GM23338 (cell line): ENCODE results near the gene TNFAIP6. TPM values are rescaled to one million over a fixed set of nuclear protein-coding genes. Genes with fewer than 3 reads are reported as not detected.

Source experiments
- ATAC-seq: fragments of 200-7000 bp; cut with Tn5 transposase; 3 replicates; pipeline ENCODE4 v1.9.1; 2020
- DNase-seq: peaks from one replicate; pipeline ENCODE4 v3.0.0-alpha.2; 2015; ENCODE audit warnings: low spot score
- H2AFZ ChIP-seq: fragments of 200-600 bp; sonication (generic); 2 replicates; pipeline ENCODE4 v1.8.0; 2016; ENCODE audit warnings: antibody characterized with exemption, mild to moderate bottlenecking, moderate library complexity
- H3F3A ChIP-seq: fragments of 200-600 bp; sonication (generic); replicated peaks from 2 replicates; pipeline ENCODE4 v1.8.0; 2017; ENCODE audit warnings: antibody characterized with exemption, mixed run types, low read depth
- H3K27ac ChIP-seq: fragments of 200-600 bp; sonication (generic); 2 replicates; pipeline ENCODE4 v1.6.1; 2016; ENCODE audit warnings: low read depth
- H3K27me3 ChIP-seq: fragments of 200-600 bp; sonication (generic); 2 replicates; pipeline ENCODE4 v1.8.0; 2016; ENCODE audit warnings: mild to moderate bottlenecking, mixed run types, moderate library complexity; ENCODE audit not compliant: insufficient read depth
- H3K36me3 ChIP-seq: fragments of 200-600 bp; sonication (generic); 2 replicates; pipeline ENCODE4 v1.8.0; 2016; ENCODE audit warnings: mild to moderate bottlenecking; ENCODE audit not compliant: insufficient read depth
- H3K4me1 ChIP-seq: fragments of 200-600 bp; sonication (generic); 2 replicates; pipeline ENCODE4 v1.8.0; 2016; ENCODE audit warnings: mild to moderate bottlenecking, moderate library complexity; ENCODE audit not compliant: insufficient read depth
- H3K4me2 ChIP-seq: fragments of 200-600 bp; sonication (generic); 2 replicates; pipeline ENCODE4 v1.7.1; 2017; ENCODE audit warnings: mixed run types
- H3K4me3 ChIP-seq: fragments of 200-600 bp; sonication (generic); 2 replicates; pipeline ENCODE4 v1.6.1; 2016; ENCODE audit warnings: mixed run types
- H3K79me2 ChIP-seq: fragments of 200-600 bp; sonication (generic); replicated peaks from 2 replicates; pipeline ENCODE4 v1.8.0; 2017; ENCODE audit warnings: mild to moderate bottlenecking; ENCODE audit not compliant: insufficient read depth
- H3K9me2 ChIP-seq: fragments of 200-600 bp; sonication (generic); 2 replicates; pipeline ENCODE4 v1.8.0; 2017; ENCODE audit not compliant: insufficient read depth
- H4K20me1 ChIP-seq: fragments of 200-600 bp; sonication (generic); replicated peaks from 2 replicates; pipeline ENCODE4 v1.8.0; 2017; ENCODE audit warnings: mild to moderate bottlenecking; ENCODE audit not compliant: insufficient read depth
- H3K27ac Mint-ChIP-seq: 2 replicates; pipeline ENCODE4 v1.8.0; 2020; ENCODE audit warnings: inconsistent platforms, mild to moderate bottlenecking, moderate library complexity, mixed read lengths
- H3K27me3 Mint-ChIP-seq: 3 replicates; pipeline ENCODE4 v1.8.0; 2022; ENCODE audit warnings: low read depth, mild to moderate bottlenecking, moderate library complexity, mixed read lengths, inconsistent platforms; ENCODE audit not compliant: insufficient read depth, poor library complexity
- H3K36me3 Mint-ChIP-seq: 3 replicates; pipeline ENCODE4 v1.8.0; 2021; ENCODE audit warnings: low read depth, mild to moderate bottlenecking, inconsistent platforms, moderate library complexity, mixed read lengths
- H3K4me1 Mint-ChIP-seq: 3 replicates; pipeline ENCODE4 v1.8.0; 2020; ENCODE audit warnings: mild to moderate bottlenecking, inconsistent platforms, mixed read lengths
- H3K4me3 Mint-ChIP-seq: 3 replicates; pipeline ENCODE4 v1.8.0; 2021; ENCODE audit warnings: moderate library complexity, mild to moderate bottlenecking, inconsistent platforms, mixed read lengths
- H3K9me3 Mint-ChIP-seq: 3 replicates; pipeline ENCODE4 v1.8.0; 2020; ENCODE audit warnings: moderate library complexity, mild to moderate bottlenecking, inconsistent platforms, mixed read lengths
- CREB1 ChIP-seq: fragments of 250-450 bp; sonication (Bioruptor Pico); IDR thresholded peaks from 2 replicates; pipeline ENCODE4 v1.5.0; 2020; ENCODE audit warnings: low read depth, mild to moderate bottlenecking, moderate library complexity
- EZH2 ChIP-seq: fragments of 200-600 bp; sonication (generic); IDR thresholded peaks from one replicate; pipeline ENCODE4 v1.8.0; 2017; ENCODE audit warnings: antibody characterized with exemption, mild to moderate bottlenecking, low read depth; ENCODE audit not compliant: unreplicated experiment
- EZH2phosphoT487 ChIP-seq: fragments of 200-600 bp; sonication (generic); IDR thresholded peaks from one replicate; pipeline ENCODE4 v1.8.1; 2018; ENCODE audit warnings: antibody characterized with exemption; ENCODE audit not compliant: unreplicated experiment
- JUNB ChIP-seq: IDR thresholded peaks from one replicate; pipeline ENCODE4 v1.6.1; 2016; ENCODE audit warnings: antibody characterized with exemption; ENCODE audit not compliant: unreplicated experiment
- NANOG ChIP-seq: IDR thresholded peaks from 2 replicates; pipeline ENCODE4 v1.6.1; 2016; ENCODE audit warnings: antibody characterized with exemption, borderline replicate concordance
- POLR2AphosphoS5 ChIP-seq: IDR thresholded peaks from 2 replicates; pipeline ENCODE4 v1.6.1; 2016; ENCODE audit warnings: antibody characterized with exemption, low read depth
- STAT1 ChIP-seq: IDR thresholded peaks from one replicate; pipeline ENCODE4 v1.6.1; 2016; ENCODE audit warnings: antibody characterized with exemption; ENCODE audit not compliant: unreplicated experiment
- ZNF114 ChIP-seq: fragments of 250-450 bp; sonication (Bioruptor Pico); IDR thresholded peaks from 2 replicates; pipeline ENCODE4 v1.5.0; 2020; ENCODE audit warnings: mild to moderate bottlenecking, moderate library complexity
- ZNF331 ChIP-seq: fragments of 250-450 bp; sonication (Bioruptor Pico); IDR thresholded peaks from 2 replicates; pipeline ENCODE4 v1.5.0; 2020; ENCODE audit warnings: low read depth, mild to moderate bottlenecking, moderate library complexity
- polyA plus RNA-seq: library from polyadenylated mRNA; unstranded; fragments of >200 nt; fragmentation: Nextera tagmentation; extraction: Ambion mirVana; gene quantifications from 2 replicates; pipeline ENCODE4 v1.2.1, GENCODE V29; 2016
- total RNA-seq: library from RNA; depleted of rRNA; stranded (reverse); fragments of >200 nt; shearing (Covaris generic); gene quantifications from 2 replicates; pipeline ENCODE4 v1.2.3, GENCODE V29; 2014
- TF ChIP-seq, protein P1 (sequence below), 2 experiments: fragments of 200-600 bp in 1 of 2; sonication (generic) in 1 of 2; conservative IDR thresholded peaks; 2 replicates each; pipeline versions ENCODE4 v1.5.1 to v1.6.1; 2016 to 2017; ENCODE audit warnings: antibody characterized with exemption in 2 of 2, low read depth in 2 of 2, mild to moderate bottlenecking in 2 of 2, moderate library complexity in 1 of 2
- TF ChIP-seq, protein P2 (sequence below): IDR thresholded peaks from one replicate; pipeline ENCODE4 v1.6.1; 2018; ENCODE audit warnings: antibody characterized with exemption; ENCODE audit not compliant: unreplicated experiment
- TF ChIP-seq, protein P3 (sequence below): fragments of 250-450 bp; sonication (Bioruptor Pico); IDR thresholded peaks from 2 replicates; pipeline ENCODE4 v1.5.0; 2020; ENCODE audit warnings: mild to moderate bottlenecking, moderate library complexity
- TF ChIP-seq, protein P4 (sequence below): IDR thresholded peaks from 2 replicates; pipeline ENCODE4 v1.6.1; 2016; ENCODE audit warnings: antibody characterized with exemption

The TNFAIP6 gene
- total and polyA plus RNA-seq, 2 experiments from 2014 or later: 2.9 to 6.1 TPM

DNA sequence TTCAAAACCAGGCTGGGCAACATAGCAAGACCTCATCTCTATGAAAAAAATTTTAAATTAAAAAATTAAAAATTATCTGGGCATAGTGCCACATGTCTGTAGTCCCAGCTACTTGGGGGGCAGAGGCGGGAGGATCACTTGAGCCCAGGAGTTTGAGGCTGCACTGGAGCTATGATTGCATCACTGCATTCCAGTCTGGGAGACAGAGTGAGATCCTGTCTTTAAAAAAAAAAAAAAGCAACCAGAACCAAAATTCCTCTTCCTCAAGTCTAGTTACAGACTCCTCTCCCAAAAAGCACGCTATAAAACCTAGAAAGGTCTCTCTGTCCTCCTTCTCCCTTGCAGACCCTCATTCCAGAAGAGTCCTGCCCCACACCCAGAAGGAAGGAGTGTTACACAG, 23.9 kb downstream of the TNFAIP6 start:
- no peak overlapping the region for H3K4me3 Mint-ChIP-seq
- no peaks in the 10 kb centered on the region for H3K27me3 ChIP-seq
- no peaks in the 10 kb centered on the region for H3K79me2 ChIP-seq
- no peaks in the 10 kb centered on the region for H3K36me3 ChIP-seq
- no peaks in the 10 kb centered on the region for H3F3A ChIP-seq
- H3K4me1 Mint-ChIP-seq: no peaks in the 10 kb centered on the region
- H2AFZ ChIP-seq: no peak overlapping the region; the same call in 1 of the 2 replicates
- no peaks in the 10 kb centered on the region for H4K20me1 ChIP-seq
- 0 out of 3 replicates have a peak, but pooled peaks cover 3% of the 10 kb centered on the region for H3K9me3 Mint-ChIP-seq
- no peak overlapping the region for H3K27ac ChIP-seq
- TF ChIP-seq, protein P1, sequence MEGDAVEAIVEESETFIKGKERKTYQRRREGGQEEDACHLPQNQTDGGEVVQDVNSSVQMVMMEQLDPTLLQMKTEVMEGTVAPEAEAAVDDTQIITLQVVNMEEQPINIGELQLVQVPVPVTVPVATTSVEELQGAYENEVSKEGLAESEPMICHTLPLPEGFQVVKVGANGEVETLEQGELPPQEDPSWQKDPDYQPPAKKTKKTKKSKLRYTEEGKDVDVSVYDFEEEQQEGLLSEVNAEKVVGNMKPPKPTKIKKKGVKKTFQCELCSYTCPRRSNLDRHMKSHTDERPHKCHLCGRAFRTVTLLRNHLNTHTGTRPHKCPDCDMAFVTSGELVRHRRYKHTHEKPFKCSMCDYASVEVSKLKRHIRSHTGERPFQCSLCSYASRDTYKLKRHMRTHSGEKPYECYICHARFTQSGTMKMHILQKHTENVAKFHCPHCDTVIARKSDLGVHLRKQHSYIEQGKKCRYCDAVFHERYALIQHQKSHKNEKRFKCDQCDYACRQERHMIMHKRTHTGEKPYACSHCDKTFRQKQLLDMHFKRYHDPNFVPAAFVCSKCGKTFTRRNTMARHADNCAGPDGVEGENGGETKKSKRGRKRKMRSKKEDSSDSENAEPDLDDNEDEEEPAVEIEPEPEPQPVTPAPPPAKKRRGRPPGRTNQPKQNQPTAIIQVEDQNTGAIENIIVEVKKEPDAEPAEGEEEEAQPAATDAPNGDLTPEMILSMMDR (conservative IDR thresholded peaks at IDR 0.05; ENCODE audit: low read depth in 2 of 2): no peak
- no peak for TF ChIP-seq NANOG
- TF ChIP-seq, protein P2, sequence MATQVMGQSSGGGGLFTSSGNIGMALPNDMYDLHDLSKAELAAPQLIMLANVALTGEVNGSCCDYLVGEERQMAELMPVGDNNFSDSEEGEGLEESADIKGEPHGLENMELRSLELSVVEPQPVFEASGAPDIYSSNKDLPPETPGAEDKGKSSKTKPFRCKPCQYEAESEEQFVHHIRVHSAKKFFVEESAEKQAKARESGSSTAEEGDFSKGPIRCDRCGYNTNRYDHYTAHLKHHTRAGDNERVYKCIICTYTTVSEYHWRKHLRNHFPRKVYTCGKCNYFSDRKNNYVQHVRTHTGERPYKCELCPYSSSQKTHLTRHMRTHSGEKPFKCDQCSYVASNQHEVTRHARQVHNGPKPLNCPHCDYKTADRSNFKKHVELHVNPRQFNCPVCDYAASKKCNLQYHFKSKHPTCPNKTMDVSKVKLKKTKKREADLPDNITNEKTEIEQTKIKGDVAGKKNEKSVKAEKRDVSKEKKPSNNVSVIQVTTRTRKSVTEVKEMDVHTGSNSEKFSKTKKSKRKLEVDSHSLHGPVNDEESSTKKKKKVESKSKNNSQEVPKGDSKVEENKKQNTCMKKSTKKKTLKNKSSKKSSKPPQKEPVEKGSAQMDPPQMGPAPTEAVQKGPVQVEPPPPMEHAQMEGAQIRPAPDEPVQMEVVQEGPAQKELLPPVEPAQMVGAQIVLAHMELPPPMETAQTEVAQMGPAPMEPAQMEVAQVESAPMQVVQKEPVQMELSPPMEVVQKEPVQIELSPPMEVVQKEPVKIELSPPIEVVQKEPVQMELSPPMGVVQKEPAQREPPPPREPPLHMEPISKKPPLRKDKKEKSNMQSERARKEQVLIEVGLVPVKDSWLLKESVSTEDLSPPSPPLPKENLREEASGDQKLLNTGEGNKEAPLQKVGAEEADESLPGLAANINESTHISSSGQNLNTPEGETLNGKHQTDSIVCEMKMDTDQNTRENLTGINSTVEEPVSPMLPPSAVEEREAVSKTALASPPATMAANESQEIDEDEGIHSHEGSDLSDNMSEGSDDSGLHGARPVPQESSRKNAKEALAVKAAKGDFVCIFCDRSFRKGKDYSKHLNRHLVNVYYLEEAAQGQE: no peak
- TF ChIP-seq EZH2: no peak
- no peak for TF ChIP-seq STAT1
- TF ChIP-seq, protein P3, sequence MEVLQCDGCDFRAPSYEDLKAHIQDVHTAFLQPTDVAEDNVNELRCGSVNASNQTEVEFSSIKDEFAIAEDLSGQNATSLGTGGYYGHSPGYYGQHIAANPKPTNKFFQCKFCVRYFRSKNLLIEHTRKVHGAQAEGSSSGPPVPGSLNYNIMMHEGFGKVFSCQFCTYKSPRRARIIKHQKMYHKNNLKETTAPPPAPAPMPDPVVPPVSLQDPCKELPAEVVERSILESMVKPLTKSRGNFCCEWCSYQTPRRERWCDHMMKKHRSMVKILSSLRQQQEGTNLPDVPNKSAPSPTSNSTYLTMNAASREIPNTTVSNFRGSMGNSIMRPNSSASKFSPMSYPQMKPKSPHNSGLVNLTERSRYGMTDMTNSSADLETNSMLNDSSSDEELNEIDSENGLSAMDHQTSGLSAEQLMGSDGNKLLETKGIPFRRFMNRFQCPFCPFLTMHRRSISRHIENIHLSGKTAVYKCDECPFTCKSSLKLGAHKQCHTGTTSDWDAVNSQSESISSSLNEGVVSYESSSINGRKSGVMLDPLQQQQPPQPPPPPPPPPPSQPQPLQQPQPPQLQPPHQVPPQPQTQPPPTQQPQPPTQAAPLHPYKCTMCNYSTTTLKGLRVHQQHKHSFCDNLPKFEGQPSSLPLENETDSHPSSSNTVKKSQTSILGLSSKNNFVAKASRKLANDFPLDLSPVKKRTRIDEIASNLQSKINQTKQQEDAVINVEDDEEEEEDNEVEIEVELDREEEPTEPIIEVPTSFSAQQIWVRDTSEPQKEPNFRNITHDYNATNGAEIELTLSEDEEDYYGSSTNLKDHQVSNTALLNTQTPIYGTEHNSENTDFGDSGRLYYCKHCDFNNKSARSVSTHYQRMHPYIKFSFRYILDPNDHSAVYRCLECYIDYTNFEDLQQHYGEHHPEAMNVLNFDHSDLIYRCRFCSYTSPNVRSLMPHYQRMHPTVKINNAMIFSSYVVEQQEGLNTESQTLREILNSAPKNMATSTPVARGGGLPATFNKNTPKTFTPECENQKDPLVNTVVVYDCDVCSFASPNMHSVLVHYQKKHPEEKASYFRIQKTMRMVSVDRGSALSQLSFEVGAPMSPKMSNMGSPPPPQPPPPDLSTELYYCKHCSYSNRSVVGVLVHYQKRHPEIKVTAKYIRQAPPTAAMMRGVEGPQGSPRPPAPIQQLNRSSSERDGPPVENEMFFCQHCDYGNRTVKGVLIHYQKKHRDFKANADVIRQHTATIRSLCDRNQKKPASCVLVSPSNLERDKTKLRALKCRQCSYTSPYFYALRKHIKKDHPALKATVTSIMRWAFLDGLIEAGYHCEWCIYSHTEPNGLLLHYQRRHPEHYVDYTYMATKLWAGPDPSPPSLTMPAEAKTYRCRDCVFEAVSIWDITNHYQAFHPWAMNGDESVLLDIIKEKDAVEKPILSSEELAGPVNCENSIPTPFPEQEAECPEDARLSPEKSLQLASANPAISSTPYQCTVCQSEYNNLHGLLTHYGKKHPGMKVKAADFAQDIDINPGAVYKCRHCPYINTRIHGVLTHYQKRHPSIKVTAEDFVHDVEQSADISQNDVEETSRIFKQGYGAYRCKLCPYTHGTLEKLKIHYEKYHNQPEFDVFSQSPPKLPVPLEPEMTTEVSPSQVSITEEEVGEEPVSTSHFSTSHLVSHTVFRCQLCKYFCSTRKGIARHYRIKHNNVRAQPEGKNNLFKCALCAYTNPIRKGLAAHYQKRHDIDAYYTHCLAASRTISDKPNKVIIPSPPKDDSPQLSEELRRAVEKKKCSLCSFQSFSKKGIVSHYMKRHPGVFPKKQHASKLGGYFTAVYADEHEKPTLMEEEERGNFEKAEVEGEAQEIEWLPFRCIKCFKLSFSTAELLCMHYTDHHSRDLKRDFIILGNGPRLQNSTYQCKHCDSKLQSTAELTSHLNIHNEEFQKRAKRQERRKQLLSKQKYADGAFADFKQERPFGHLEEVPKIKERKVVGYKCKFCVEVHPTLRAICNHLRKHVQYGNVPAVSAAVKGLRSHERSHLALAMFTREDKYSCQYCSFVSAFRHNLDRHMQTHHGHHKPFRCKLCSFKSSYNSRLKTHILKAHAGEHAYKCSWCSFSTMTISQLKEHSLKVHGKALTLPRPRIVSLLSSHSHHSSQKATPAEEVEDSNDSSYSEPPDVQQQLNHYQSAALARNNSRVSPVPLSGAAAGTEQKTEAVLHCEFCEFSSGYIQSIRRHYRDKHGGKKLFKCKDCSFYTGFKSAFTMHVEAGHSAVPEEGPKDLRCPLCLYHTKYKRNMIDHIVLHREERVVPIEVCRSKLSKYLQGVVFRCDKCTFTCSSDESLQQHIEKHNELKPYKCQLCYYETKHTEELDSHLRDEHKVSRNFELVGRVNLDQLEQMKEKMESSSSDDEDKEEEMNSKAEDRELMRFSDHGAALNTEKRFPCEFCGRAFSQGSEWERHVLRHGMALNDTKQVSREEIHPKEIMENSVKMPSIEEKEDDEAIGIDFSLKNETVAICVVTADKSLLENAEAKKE: no peak
- TF ChIP-seq CREB1: no peak
- no peak for TF ChIP-seq EZH2phosphoT487
- TF ChIP-seq, protein P4, sequence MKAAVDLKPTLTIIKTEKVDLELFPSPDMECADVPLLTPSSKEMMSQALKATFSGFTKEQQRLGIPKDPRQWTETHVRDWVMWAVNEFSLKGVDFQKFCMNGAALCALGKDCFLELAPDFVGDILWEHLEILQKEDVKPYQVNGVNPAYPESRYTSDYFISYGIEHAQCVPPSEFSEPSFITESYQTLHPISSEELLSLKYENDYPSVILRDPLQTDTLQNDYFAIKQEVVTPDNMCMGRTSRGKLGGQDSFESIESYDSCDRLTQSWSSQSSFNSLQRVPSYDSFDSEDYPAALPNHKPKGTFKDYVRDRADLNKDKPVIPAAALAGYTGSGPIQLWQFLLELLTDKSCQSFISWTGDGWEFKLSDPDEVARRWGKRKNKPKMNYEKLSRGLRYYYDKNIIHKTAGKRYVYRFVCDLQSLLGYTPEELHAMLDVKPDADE: no peak
- no peak for TF ChIP-seq ZNF114
- no peak for TF ChIP-seq POLR2AphosphoS5
- no peak for TF ChIP-seq ZNF331
- TF ChIP-seq JUNB: no peak
- H3K9me2 ChIP-seq: no peaks in the 10 kb centered on the region
- ATAC-seq: no peak
- 0 out of 2 replicates have a peak overlapping the region, but pooled peaks have one; percentile 50 for H3K27ac Mint-ChIP-seq
- no peak overlapping the region for H3K4me2 ChIP-seq
- H3K27me3 Mint-ChIP-seq: peaks cover 2% of the 10 kb centered on the region
- no peaks in the 10 kb centered on the region for H3K4me1 ChIP-seq
- H3K4me3 ChIP-seq: no peak overlapping the region
- DNase-seq: no peak
- H3K36me3 Mint-ChIP-seq: no peaks in the 10 kb centered on the region
